GM12801 (cell line): ENCODE measurements around the gene ARID4B.

Experiments
- TF ChIP-seq, protein P1 (sequence below): IDR thresholded peaks from one replicate; pipeline ENCODE4 v1.5.1; 2011; ENCODE audit warnings: control low read depth; ENCODE audit not compliant: insufficient read length; ENCODE audit errors: extremely low read depth

Gene ARID4B

DNA sequence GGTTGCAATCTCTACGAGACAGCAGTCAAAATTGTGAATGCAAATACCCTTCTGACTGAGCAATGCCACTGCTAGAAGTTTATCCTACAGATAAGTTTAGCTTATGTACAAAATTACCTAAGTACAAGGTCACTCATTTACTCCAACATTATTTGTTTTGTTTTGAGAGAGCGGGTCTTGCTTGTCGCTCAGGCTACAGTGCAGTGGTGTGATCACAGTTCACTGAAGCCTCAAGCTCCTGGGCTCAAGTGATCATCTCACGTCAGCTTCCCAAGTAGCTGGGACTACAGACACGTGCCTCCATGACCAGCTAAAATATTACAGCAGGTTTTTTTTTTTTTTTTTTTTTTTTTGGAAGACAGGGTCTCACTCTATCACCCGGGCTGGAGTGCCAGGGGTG is 182.3 kb downstream of the ARID4B start:
- TF ChIP-seq, protein P1, sequence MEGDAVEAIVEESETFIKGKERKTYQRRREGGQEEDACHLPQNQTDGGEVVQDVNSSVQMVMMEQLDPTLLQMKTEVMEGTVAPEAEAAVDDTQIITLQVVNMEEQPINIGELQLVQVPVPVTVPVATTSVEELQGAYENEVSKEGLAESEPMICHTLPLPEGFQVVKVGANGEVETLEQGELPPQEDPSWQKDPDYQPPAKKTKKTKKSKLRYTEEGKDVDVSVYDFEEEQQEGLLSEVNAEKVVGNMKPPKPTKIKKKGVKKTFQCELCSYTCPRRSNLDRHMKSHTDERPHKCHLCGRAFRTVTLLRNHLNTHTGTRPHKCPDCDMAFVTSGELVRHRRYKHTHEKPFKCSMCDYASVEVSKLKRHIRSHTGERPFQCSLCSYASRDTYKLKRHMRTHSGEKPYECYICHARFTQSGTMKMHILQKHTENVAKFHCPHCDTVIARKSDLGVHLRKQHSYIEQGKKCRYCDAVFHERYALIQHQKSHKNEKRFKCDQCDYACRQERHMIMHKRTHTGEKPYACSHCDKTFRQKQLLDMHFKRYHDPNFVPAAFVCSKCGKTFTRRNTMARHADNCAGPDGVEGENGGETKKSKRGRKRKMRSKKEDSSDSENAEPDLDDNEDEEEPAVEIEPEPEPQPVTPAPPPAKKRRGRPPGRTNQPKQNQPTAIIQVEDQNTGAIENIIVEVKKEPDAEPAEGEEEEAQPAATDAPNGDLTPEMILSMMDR: no peak

DNA sequence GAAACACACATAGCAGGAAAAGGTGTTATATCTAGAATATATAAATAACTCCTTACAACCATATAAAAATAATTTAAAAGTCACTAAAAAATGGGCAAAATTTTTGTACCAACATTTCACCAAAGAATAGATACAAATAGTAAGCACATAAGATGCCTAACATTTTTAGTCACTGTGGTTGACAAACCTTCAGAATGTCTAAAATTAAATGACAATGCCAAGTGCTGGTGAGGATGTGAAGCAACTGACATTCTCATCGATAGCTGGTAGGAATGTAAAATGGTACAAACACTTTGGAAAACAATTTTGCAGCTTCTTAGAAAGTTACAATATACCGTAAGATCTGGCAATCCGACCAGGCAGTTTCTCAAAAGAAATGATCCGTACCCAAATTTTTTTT is 185.0 kb downstream of the ARID4B start:
- TF ChIP-seq, protein P1: no peak

DNA sequence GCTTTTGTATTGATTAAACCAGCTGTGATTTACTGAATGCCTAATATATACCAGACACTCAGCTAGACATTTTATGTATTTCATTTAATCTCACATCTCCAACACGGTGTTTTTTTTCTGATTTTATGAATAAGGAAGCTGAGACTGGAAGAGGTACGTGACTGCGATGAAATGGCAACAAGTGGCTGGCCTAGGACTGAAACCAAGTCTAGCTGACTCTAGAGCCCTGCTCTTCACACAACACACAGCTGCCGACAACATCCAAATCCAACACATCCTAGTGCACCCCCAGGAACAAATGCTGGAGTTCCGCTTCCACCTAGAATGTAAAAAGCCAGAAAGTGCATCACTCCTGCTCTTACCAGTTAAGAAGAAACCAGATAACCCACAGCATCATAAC is 188.7 kb downstream of the ARID4B start:
- TF ChIP-seq, protein P1: no peak

DNA sequence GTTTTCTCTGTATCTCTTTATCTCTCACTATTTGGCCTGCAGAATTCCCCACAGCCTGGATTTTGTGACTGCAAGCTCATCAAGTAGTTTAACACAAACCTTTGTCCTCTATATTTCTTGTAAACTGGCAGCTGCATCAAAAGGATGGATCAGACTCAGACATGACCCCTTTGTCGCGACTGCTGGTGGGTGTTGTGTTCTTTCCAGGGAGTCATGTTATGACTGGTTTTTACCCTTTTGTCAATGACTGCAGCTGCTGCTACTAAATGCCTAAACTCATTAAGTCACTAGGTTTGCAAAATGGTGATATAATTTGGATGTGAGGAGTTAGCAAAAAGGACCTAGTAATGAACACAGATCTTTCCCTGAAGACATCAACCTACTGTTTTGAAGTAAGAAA is 189.2 kb downstream of the ARID4B start:
- TF ChIP-seq, protein P1: no peak

DNA sequence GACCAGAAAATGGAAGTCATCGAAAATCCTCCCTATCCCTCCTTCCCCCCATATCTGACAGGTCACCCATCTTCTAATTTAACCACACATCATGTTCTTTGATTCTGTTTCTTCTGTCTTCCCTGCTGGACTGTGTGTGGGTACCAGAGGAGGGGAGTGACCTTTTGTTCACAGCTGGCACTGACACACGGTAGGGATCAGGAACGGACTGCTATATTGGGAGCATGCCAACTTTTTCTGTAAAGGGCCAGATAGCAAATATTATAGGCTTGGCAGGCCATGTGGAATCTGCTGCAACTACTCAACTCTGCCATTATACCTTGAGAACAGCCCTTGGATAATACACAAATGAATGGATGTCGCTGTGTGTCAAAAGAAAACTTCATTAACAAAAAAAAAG is 191.9 kb downstream of the ARID4B start:
- TF ChIP-seq, protein P1: no peak

DNA sequence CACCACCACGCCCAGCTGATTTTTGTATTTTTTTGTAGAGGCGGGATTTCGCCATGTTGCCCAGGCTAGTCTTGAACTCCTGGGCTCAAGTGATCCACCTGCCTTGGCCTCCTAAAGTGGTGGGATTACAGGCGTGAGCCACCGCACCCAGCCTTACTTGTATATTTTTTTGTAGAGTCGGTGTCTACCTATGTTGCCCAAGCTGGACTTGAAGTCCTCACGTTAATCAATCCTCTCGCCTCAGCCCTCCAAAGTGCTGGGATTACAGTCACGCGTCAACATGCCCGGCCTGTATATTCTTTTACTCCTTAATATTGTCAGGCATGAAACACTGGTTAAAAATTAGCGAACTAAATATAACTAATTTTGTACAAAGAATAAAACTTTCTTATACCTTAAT is 193.8 kb downstream of the ARID4B start:
- TF ChIP-seq, protein P1: no peak

DNA sequence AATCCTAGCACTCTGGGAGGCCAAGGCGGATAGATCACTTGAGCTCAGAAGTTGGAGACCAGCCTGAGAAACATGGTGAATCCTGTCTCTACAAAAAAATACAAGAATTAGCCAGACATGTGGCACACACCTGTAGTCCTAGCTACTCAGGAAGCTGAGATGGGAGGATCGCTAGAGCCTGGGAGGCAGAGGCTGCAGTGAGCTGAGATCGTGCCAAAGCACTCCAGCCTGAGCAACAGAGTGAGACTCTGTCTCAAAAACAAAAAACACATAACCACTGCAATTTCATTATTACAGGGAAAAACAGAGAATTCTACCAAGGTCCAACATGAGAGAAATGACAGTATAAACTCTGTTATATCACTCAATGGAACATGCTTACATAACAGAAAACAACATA is 194.9 kb downstream of the ARID4B start:
- TF ChIP-seq, protein P1: no peak

DNA sequence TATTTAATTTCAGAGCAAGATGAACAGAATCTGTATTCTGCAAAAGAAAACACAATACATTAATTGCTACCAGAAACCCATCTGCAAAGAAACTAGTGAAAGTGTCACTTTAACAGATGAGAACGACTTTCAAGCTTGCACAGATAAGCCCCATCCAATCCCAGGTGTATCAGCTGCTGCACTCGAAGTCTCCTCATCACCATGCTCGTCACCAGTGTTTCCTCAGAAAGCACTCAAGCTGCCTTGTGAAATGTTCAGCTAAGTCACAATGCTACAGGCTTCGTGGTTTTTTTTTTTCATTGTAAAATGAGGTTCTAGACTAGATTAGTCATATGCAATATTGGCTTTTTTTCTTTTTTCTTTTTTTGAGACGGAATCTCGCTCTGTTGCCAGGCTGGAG is 196.0 kb downstream of the ARID4B start:
- TF ChIP-seq, protein P1: no peak
